AG10803 (cell line): ENCODE results near the gene APBB1IP.

ENCODE experiments used
- DNase-seq: peaks from one replicate; pipeline ENCODE4 v3.0.0; 2010; ENCODE audit warnings: low read depth
- H3K4me3 ChIP-seq: 2 replicates; pipeline ENCODE4 v1.5.1; 2011; ENCODE audit warnings: mild to moderate bottlenecking, low read length, control low read depth
- CTCF ChIP-seq: conservative IDR thresholded peaks from 2 replicates; pipeline ENCODE4 v1.5.1; 2011; ENCODE audit warnings: mild to moderate bottlenecking, low read length, control low read depth, inconsistent platforms

APBB1IP gene

GRCh38 chr10:26524161-26524896, 86.2 kb downstream of the APBB1IP start:
- no peak overlapping the region for H3K4me3 ChIP-seq
- TF ChIP-seq CTCF = no peak
- no peak for DNase-seq

- no peak for DNase-seq
- no peak overlapping the region for H3K4me3 ChIP-seq
- TF ChIP-seq CTCF = no peak
These were observed 87.4 kb downstream of the APBB1IP start for GRCh38 chr10:26525586-26525985.

- no peak for DNase-seq
- TF ChIP-seq CTCF = no peak
- no peak overlapping the region for H3K4me3 ChIP-seq
These were observed 88.9 kb downstream of the APBB1IP start for GRCh38 chr10:26527018-26527417.

- no peak for DNase-seq
- no peak for TF ChIP-seq CTCF
- H3K4me3 ChIP-seq = no peak overlapping the region
These were observed 89.9 kb downstream of the APBB1IP start for GRCh38 chr10:26528048-26528447.

GRCh38 chr10:26528715-26529393, 90.7 kb downstream of the APBB1IP start:
- TF ChIP-seq CTCF = no peak
- no peak overlapping the region for H3K4me3 ChIP-seq
- no peak for DNase-seq

GRCh38 chr10:26534384-26534783, 96.2 kb downstream of the APBB1IP start:
- TF ChIP-seq CTCF = no peak; the same call in 1 of the 2 replicates
- H3K4me3 ChIP-seq = no peak overlapping the region
- DNase-seq = no peak

- H3K4me3 ChIP-seq = no peak overlapping the region
- TF ChIP-seq CTCF = no peak
- no peak for DNase-seq
These were observed 102.5 kb downstream of the APBB1IP start for GRCh38 chr10:26540601-26541000.
